A172 (cell line): ENCODE measurements around the gene TRDN. TPM values are rescaled to one million over a fixed set of nuclear protein-coding genes. Genes with fewer than 3 reads are reported as not detected.

Source experiments
- DNase-seq: peaks from one replicate; pipeline ENCODE4 v3.0.0-alpha.2; 2015; ENCODE audit warnings: low spot score
- total RNA-seq: library from RNA; depleted of rRNA; stranded (reverse); fragments of >200 nt; shearing (Covaris generic); gene quantifications from 2 replicates; pipeline ENCODE4 v1.2.3, GENCODE V29; 2014; rRNA removed

TRDN gene
- total RNA-seq, result 0.09 and 0.17 TPM in 2 replicates

- DNase-seq, result no peak
Observed at GRCh38 chr6:123636782-123637181, at the start of gene TRDN. Gene TRDN (minus strand): TSS chr6:123636950. CDS start chr6:123636775, 175 bp downstream.

GRCh38 chr6:123681957-123682462 lies 45.3 kb upstream of the TRDN start:
- no peak for DNase-seq

- DNase-seq, result no peak
Observed at GRCh38 chr6:123677897-123678296, 41.1 kb upstream of the TRDN start.

- no peak for DNase-seq
Observed at GRCh38 chr6:123676793-123677192, 40.0 kb upstream of the TRDN start.

- DNase-seq, result no peak
Observed at GRCh38 chr6:123668965-123669591, 32.3 kb upstream of the TRDN start.

GRCh38 chr6:123668063-123668462 lies 31.3 kb upstream of the TRDN start:
- no peak for DNase-seq

- DNase-seq, result no peak
Observed at GRCh38 chr6:123663436-123663835, 26.7 kb upstream of the TRDN start.

- DNase-seq, result no peak
Observed at GRCh38 chr6:123662757-123663156, 26.0 kb upstream of the TRDN start.

GRCh38 chr6:123661105-123661891 lies 24.5 kb upstream of the TRDN start:
- no peak for DNase-seq

GRCh38 chr6:123659960-123660748 lies 23.4 kb upstream of the TRDN start:
- DNase-seq, result no peak

GRCh38 chr6:123658848-123659247 lies 22.1 kb upstream of the TRDN start:
- DNase-seq, result no peak

- DNase-seq, result peak; percentile 32
Observed at GRCh38 chr6:123655521-123656306, 19.0 kb upstream of the TRDN start.

GRCh38 chr6:123648723-123649122 lies 12.0 kb upstream of the TRDN start:
- no peak for DNase-seq

- DNase-seq, result no peak
Observed at GRCh38 chr6:123648020-123648580, 11.3 kb upstream of the TRDN start.

- DNase-seq, result no peak
Observed at GRCh38 chr6:123641497-123641896, 4.7 kb upstream of the TRDN start.

- no peak for DNase-seq
Observed at GRCh38 chr6:123640567-123641187, 3.9 kb upstream of the TRDN start.

GRCh38 chr6:123638865-123639264 lies 2.1 kb upstream of the TRDN start:
- DNase-seq, result no peak

- DNase-seq, result no peak
Observed at GRCh38 chr6:123636282-123636681, 468 bp downstream of the TRDN start.

GRCh38 chr6:123635567-123635966 lies 1.2 kb downstream of the TRDN start:
- DNase-seq, result no peak

- DNase-seq, result no peak
Observed at GRCh38 chr6:123635144-123635543, 1.6 kb downstream of the TRDN start.

- no peak for DNase-seq
Observed at GRCh38 chr6:123632641-123633040, 4.1 kb downstream of the TRDN start.
